ENCODE measurements around the gene ANKS3. TPM values are rescaled to one million over a fixed set of nuclear protein-coding genes. Genes with fewer than 3 reads are reported as not detected.

ANKS3 gene
- polyA plus RNA-seq, 1 donor (not counting 4 experiments of a cell fraction or from before 2014, with no cell fraction given) = 11.7 TPM

DNA sequence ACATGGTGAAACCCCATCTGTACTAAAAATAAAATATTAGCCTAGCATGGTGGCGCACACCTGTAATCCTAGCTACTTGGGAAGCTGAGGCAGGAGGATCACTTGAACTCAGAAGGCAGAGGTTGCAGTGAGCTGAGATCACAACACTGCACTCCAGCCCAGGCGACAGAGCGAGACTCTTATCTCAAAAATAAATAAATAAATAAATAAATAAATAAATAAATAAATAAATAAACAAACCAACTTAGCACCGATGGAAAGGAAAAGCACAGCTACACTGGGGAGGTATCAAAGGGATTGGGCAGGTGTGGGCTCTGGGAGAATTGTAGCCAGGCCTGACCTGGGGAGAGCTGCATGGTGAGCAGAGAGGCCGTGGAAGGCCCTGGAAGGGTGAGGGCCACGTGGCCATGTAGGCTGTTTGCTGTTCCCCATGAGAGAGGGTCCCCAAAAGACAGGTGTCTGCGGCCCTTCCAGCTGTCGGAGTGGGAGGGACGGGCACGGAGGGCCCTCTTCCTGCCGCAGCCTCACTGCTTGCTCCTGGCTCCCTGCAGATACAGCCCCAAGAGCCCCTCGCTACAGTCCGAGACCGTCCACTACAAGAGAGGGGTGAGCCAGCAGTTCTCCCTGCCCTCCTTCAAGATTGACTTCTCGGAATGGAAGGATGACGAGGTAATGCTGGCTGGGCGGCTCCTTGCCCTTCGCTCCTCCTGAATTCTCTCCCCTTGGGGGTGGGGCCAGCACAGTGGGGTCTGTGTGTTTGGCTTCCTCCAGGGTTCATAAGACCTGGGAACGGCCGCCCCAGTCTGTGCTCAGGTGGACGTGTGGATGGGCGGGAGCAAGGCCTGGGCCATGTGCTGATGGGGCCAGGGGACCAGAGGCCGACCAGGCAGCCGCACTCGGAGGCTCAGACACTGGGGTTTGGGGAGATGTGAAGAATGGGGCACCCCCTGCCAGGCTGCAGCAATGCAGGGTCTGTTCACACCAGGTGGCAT lies 77.1 kb downstream of the ANKS3 start:
- Histone ChIP-seq H3K9me3 (ENCODE audit: control insufficient read depth, low read depth, low read length) (no peaks in the 10 kb centered on the region), H3K4me1 (ENCODE audit: control insufficient read depth, extremely low read depth, insufficient read depth, low read length) (peaks cover 5% of the 10 kb centered on the region), H3K27ac (ENCODE audit: control insufficient read depth, insufficient read depth, low read length) (no peak overlapping the region), H3K27me3 (ENCODE audit: control insufficient read depth, extremely low read depth, insufficient read depth, low read length) (no peaks in the 10 kb centered on the region), H3K9ac (ENCODE audit: control insufficient read depth, extremely low read depth, insufficient read depth, low read length) (no peak overlapping the region), H3K4me2 (ENCODE audit: control insufficient read depth, extremely low read depth, insufficient read depth, low read depth, low read length) (no peak overlapping the region), H3K36me3 (ENCODE audit: control insufficient read depth in 2 of 2, extremely low read depth in 1 of 2, insufficient read depth in 2 of 2, low read length in 2 of 2) (peaks cover 19 to 45% of the 10 kb centered on the region in 2 experiments), H3K9me1 (ENCODE audit: control insufficient read depth, extremely low read depth, insufficient read depth, low read length) (peaks cover 4% of the 10 kb centered on the region), H3K4me3 (ENCODE audit: control insufficient read depth in 2 of 3, extremely low read depth in 1 of 3, insufficient read depth in 2 of 3, low read depth in 1 of 3, low read length in 3 of 3) (no peak overlapping the region), H3K79me2 (ENCODE audit: control insufficient read depth, insufficient read depth, low read length) (no peaks in the 10 kb centered on the region), H2AFZ (ENCODE audit: control insufficient read depth, low read length) (no peak overlapping the region), H4K20me1 (ENCODE audit: control insufficient read depth, extremely low read depth, insufficient read depth, low read length) (no peaks in the 10 kb centered on the region)
- dilution Hi-C loops (cut with MboI; ENCODE audit: extremely low pct_ligation_motif_present, low sequenced_read_pairs) = no loop called here
- no peak for TF ChIP-seq EZH2 (IDR thresholded peaks at IDR 0.05; ENCODE audit: low read length)
- TF ChIP-seq, protein P1, sequence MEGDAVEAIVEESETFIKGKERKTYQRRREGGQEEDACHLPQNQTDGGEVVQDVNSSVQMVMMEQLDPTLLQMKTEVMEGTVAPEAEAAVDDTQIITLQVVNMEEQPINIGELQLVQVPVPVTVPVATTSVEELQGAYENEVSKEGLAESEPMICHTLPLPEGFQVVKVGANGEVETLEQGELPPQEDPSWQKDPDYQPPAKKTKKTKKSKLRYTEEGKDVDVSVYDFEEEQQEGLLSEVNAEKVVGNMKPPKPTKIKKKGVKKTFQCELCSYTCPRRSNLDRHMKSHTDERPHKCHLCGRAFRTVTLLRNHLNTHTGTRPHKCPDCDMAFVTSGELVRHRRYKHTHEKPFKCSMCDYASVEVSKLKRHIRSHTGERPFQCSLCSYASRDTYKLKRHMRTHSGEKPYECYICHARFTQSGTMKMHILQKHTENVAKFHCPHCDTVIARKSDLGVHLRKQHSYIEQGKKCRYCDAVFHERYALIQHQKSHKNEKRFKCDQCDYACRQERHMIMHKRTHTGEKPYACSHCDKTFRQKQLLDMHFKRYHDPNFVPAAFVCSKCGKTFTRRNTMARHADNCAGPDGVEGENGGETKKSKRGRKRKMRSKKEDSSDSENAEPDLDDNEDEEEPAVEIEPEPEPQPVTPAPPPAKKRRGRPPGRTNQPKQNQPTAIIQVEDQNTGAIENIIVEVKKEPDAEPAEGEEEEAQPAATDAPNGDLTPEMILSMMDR (optimal IDR thresholded peaks at IDR 0.05 in 1 of 3, IDR thresholded peaks at IDR 0.05 in 1 of 3, conservative IDR thresholded peaks at IDR 0.05 in 1 of 3; ENCODE audit: extremely low read depth in 1 of 3, insufficient read depth in 2 of 3, low read length in 3 of 3) = no peak
- DNase-seq (ENCODE audit: low read depth, low spot score) (no peak), FAIRE-seq (no peak)

DNA sequence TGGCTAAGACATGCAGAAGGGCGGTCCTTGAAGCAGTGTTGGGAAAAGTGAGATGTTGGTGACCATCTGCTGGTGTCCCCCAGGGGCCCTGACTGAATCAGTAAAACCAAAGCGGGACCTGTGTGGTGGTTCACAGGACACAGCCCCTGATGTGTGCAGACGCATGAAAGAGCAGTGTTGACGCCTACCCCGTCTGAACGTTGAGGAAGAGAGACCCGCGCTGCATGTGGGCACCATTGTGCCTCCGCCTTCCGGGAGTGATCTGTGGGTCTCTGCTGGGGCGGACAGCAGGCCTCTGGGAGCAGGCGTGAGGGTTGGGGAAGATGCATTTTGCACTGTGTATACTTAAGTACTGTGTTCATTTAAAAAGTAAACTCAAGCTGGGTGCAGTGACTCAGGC lies 77.8 kb downstream of the ANKS3 start:
- FAIRE-seq (no peak), DNase-seq (ENCODE audit: low read depth, low spot score) (no peak)
- Histone ChIP-seq H3K4me1 (ENCODE audit: control insufficient read depth, extremely low read depth, insufficient read depth, low read length) (peaks cover under 1% of the 10 kb centered on the region), H4K20me1 (ENCODE audit: control insufficient read depth, extremely low read depth, insufficient read depth, low read length) (no peaks in the 10 kb centered on the region), H3K9ac (ENCODE audit: control insufficient read depth, extremely low read depth, insufficient read depth, low read length) (no peak overlapping the region), H3K79me2 (ENCODE audit: control insufficient read depth, insufficient read depth, low read length) (no peaks in the 10 kb centered on the region), H3K27me3 (ENCODE audit: control insufficient read depth, extremely low read depth, insufficient read depth, low read length) (no peaks in the 10 kb centered on the region), H3K9me3 (ENCODE audit: control insufficient read depth, low read depth, low read length) (no peaks in the 10 kb centered on the region), H2AFZ (ENCODE audit: control insufficient read depth, low read length) (no peak overlapping the region), H3K4me3 (ENCODE audit: control insufficient read depth in 2 of 3, extremely low read depth in 1 of 3, insufficient read depth in 2 of 3, low read depth in 1 of 3, low read length in 3 of 3) (no peak overlapping the region), H3K4me2 (ENCODE audit: control insufficient read depth, extremely low read depth, insufficient read depth, low read depth, low read length) (no peak overlapping the region), H3K36me3 (ENCODE audit: control insufficient read depth in 2 of 2, extremely low read depth in 1 of 2, insufficient read depth in 2 of 2, low read length in 2 of 2) (peaks cover 19 to 49% of the 10 kb centered on the region in 2 experiments), H3K9me1 (ENCODE audit: control insufficient read depth, extremely low read depth, insufficient read depth, low read length) (peaks cover under 1% of the 10 kb centered on the region), H3K27ac (ENCODE audit: control insufficient read depth, insufficient read depth, low read length) (no peak overlapping the region)
- TF ChIP-seq, protein P1 (optimal IDR thresholded peaks at IDR 0.05 in 1 of 3, IDR thresholded peaks at IDR 0.05 in 1 of 3, conservative IDR thresholded peaks at IDR 0.05 in 1 of 3; ENCODE audit: extremely low read depth in 1 of 3, insufficient read depth in 2 of 3, low read length in 3 of 3) = no peak
- no peak for TF ChIP-seq EZH2 (IDR thresholded peaks at IDR 0.05; ENCODE audit: low read length)
- dilution Hi-C loops (cut with MboI; ENCODE audit: extremely low pct_ligation_motif_present, low sequenced_read_pairs) = no loop called here

Data from keratinocyte (primary cell).